Mammary epithelial cell (primary cell): ENCODE measurements around the gene PPA2.

Experiments used
- EZH2 ChIP-seq: IDR thresholded peaks from 2 replicates; pipeline ENCODE4 v1.6.1; 2012; ENCODE audit warnings: low read length, inconsistent platforms, borderline replicate concordance
- TF ChIP-seq, protein P1 (sequence below), 2 donors: IDR thresholded peaks in 1 of 2; conservative IDR thresholded peaks in 1 of 2; 2 replicates each; pipeline ENCODE4 v1.5.1; 2011 to 2012; ENCODE audit warnings: inconsistent platforms in 2 of 2, low read length in 2 of 2, mild to moderate bottlenecking in 2 of 2, control low read depth in 1 of 2, low read depth in 1 of 2; ENCODE audit not compliant: insufficient read depth in 1 of 2; ENCODE audit errors: extremely low read depth in 1 of 2

DNA sequence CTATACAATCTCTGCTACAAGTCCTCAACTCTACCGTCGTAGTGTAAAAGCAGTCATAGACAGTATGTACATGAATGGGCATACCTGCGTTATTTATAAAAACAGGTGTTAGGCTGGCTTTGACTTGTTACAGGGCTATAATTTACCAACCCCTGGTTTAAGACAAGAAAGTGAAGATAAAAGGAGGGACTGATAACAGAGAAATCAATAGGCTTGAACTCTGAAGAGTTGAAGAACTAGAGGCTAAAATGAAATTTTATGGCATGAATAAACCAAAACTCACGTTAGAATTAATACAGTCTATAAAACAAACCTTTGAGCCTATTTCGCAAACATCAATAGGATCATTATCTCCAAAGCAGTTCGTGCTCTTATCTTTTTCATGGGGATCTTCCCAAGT, 36.2 kb downstream of the PPA2 start:
- TF ChIP-seq, protein P1, sequence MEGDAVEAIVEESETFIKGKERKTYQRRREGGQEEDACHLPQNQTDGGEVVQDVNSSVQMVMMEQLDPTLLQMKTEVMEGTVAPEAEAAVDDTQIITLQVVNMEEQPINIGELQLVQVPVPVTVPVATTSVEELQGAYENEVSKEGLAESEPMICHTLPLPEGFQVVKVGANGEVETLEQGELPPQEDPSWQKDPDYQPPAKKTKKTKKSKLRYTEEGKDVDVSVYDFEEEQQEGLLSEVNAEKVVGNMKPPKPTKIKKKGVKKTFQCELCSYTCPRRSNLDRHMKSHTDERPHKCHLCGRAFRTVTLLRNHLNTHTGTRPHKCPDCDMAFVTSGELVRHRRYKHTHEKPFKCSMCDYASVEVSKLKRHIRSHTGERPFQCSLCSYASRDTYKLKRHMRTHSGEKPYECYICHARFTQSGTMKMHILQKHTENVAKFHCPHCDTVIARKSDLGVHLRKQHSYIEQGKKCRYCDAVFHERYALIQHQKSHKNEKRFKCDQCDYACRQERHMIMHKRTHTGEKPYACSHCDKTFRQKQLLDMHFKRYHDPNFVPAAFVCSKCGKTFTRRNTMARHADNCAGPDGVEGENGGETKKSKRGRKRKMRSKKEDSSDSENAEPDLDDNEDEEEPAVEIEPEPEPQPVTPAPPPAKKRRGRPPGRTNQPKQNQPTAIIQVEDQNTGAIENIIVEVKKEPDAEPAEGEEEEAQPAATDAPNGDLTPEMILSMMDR (conservative IDR thresholded peaks at IDR 0.05 in 1 of 2, IDR thresholded peaks at IDR 0.05 in 1 of 2; ENCODE audit: extremely low read depth in 1 of 2, insufficient read depth in 1 of 2, low read depth in 1 of 2, low read length in 2 of 2): no peak
- TF ChIP-seq EZH2: no peak
